ACC112 (cell line): ENCODE data around the gene SNX25.

Source experiments
- H2AFZ ChIP-seq: fragments of 200-600 bp; sonication (generic); one replicate; pipeline ENCODE4 v1.6.0; 2017; ENCODE audit warnings: antibody characterized with exemption, low read length; ENCODE audit not compliant: unreplicated experiment
- H3K27ac ChIP-seq: fragments of 200-600 bp; sonication (generic); 2 replicates; pipeline ENCODE4 v1.5.1; 2014; ENCODE audit warnings: low read depth, mild to moderate bottlenecking, antibody characterized with exemption, low read length, moderate library complexity
- H3K27me3 ChIP-seq: fragments of 200-600 bp; sonication (generic); 2 replicates; pipeline ENCODE4 v1.6.1; 2014; ENCODE audit warnings: mild to moderate bottlenecking, antibody characterized with exemption, low read length, moderate library complexity, mixed read lengths; ENCODE audit not compliant: insufficient read depth
- H3K36me3 ChIP-seq: fragments of 200-600 bp; sonication (generic); 2 replicates; pipeline ENCODE4 v1.6.1; 2016; ENCODE audit warnings: mild to moderate bottlenecking, antibody characterized with exemption, low read length, moderate library complexity, mixed read lengths; ENCODE audit not compliant: insufficient read depth
- H3K4me1 ChIP-seq: fragments of 200-600 bp; sonication (generic); one replicate; pipeline ENCODE4 v1.6.1; 2016; ENCODE audit warnings: low read length, mixed read lengths; ENCODE audit not compliant: insufficient read depth, unreplicated experiment, control insufficient read depth
- H3K4me3 ChIP-seq: fragments of 200-600 bp; sonication (generic); 2 replicates; pipeline ENCODE4 v1.5.1; 2014; ENCODE audit warnings: mild to moderate bottlenecking, low read depth, low read length
- H3K79me2 ChIP-seq: fragments of 200-600 bp; sonication (generic); one replicate; pipeline ENCODE4 v1.6.0; 2016; ENCODE audit warnings: low read length; ENCODE audit not compliant: control insufficient read depth, unreplicated experiment, insufficient read depth

Gene SNX25

GRCh38 chr4:185404031-185404430 is 194.6 kb downstream of the SNX25 start:
- Histone ChIP-seq H3K36me3 (peaks cover 24% of the 10 kb centered on the region), H3K79me2 (no peaks in the 10 kb centered on the region), H2AFZ (no peak overlapping the region)

DNA sequence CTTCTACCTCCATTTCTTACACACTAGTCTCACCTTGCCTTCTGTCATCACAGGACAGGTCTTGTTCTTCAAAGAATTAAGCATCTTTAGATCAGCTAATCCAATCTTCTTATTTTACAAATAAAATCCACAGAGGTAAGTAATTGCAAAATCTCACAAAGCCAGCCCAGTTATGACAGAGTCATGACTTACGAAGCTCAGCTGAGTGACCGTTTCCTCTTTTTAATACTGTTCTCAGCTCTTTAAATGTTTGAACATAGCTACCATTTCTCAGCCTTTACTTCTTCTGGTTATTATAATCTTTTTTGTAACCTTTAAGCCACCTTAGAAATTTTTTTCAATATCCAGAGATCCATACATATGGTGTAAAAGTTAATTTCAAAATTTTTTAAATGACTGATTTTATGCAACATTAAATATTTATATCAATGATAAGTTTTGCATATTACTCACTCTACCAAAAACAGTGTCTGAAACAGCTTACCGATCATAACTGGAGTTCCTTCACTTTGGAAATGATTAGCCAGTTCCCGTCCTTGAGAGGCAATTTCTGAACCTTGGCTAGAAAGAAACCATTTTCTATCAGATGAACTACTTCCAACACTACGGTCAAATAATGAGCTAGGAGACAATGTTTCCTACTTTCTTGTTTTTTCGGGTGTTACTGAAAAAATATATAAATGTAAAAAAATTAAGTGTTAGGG is 196.1 kb downstream of the SNX25 start:
- peaks cover 22% of the 10 kb centered on the region for H3K36me3 ChIP-seq

More at GRCh38 chr4:185404031-185404430, 194.6 kb downstream of the SNX25 start:
- Histone ChIP-seq H3K27ac (no peak overlapping the region), H3K27me3 (no peaks in the 10 kb centered on the region), H3K4me3 (no peak overlapping the region), H3K4me1 (peaks cover 9% of the 10 kb centered on the region)

DNA sequence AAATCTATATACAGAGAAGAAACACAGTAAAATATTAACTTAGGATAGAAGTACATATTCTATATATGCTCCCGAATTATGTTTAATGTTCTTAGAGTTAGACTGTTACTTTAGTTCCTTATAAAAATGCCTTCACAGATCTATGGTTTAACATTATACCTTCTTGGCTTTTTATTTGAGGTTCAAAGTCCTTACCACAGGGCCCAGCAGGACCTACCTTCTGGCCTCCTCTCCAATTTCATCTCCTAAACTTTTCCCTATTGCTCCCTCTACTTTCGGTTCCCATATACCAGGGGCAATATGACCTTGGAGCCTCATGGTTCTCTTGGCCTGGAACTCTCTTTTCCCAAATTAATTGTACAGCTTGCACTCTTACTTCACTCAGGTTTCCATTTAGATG is 199.0 kb downstream of the SNX25 start:
- no peaks in the 10 kb centered on the region for H3K4me1 ChIP-seq
- H3K79me2 ChIP-seq: no peaks in the 10 kb centered on the region
- no peak overlapping the region for H2AFZ ChIP-seq
- H3K36me3 ChIP-seq: peaks cover 29% of the 10 kb centered on the region
- H3K27ac ChIP-seq: no peak overlapping the region
- no peaks in the 10 kb centered on the region for H3K27me3 ChIP-seq
- H3K4me3 ChIP-seq: no peak overlapping the region

More for the DNA sequence above, 196.1 kb downstream of the SNX25 start:
- H3K4me3 ChIP-seq: no peak overlapping the region
- peaks cover under 1% of the 10 kb centered on the region for H3K4me1 ChIP-seq
- H3K27ac ChIP-seq: no peak overlapping the region
- no peak overlapping the region for H2AFZ ChIP-seq
- H3K79me2 ChIP-seq: no peaks in the 10 kb centered on the region
- H3K27me3 ChIP-seq: no peaks in the 10 kb centered on the region

- H3K4me1 ChIP-seq: no peaks in the 10 kb centered on the region
- H3K4me3 ChIP-seq: no peak overlapping the region
- peaks cover 34% of the 10 kb centered on the region for H3K36me3 ChIP-seq
- H3K79me2 ChIP-seq: no peaks in the 10 kb centered on the region
- H3K27me3 ChIP-seq: no peaks in the 10 kb centered on the region
- no peak overlapping the region for H2AFZ ChIP-seq
- no peak overlapping the region for H3K27ac ChIP-seq
Observed at GRCh38 chr4:185411849-185412248, 202.5 kb downstream of the SNX25 start.

DNA sequence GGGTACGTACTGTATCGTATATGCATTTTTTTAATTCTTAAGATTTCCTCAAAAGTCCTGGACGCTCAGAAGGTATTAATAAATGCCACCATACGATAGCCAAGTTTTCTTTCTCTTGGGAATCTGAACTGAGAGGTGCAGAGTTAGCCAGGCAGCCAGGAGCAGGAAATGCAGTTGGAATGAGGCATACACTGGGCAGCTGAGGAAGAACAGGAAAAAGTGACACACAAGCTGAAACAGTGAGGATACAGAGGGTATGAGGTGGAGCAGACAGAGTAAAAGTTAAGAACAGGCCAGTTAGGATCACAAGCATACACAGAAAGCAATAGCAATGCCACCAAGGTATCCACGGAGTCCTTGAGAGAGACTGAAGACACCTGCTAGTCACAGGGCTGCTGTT is 203.0 kb downstream of the SNX25 start:
- Histone ChIP-seq H3K4me3 (no peak overlapping the region), H2AFZ (no peak overlapping the region), H3K4me1 (no peaks in the 10 kb centered on the region), H3K79me2 (no peaks in the 10 kb centered on the region), H3K27me3 (no peaks in the 10 kb centered on the region), H3K36me3 (peaks cover 40% of the 10 kb centered on the region), H3K27ac (no peak overlapping the region)
